Stimulated activated CD4-positive, alpha-beta T cell treated with anti-CD3 and anti-CD28 coated beads, Interleukin-15, amount 100 ng/mL, for 24 hours (primary cell): ENCODE measurements around the gene LIN9.

Experiments used
- DNase-seq: peaks from one replicate; pipeline ENCODE4 v3.0.0-alpha.2; 2020

LIN9 gene

DNA sequence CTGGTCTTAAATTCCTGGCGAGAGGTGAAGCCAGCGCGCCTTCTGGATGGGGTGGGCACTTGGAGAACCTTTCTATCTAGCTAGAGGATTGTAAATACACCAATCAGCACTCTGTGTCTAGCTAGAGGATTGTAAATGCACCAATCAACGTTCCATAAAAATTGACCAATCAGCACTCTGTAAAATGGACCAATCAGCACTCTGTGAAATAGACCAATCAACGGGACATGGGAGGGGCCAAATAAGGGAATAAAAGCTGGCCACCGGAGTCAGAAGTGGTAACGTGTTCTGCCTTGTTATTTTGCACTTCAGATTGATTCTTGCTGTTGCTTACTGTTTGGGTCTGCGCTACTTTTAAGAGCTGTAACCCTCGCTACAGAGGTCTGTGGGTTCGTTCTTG lies 12.0 kb upstream of the LIN9 start:
- no peak for DNase-seq

DNA sequence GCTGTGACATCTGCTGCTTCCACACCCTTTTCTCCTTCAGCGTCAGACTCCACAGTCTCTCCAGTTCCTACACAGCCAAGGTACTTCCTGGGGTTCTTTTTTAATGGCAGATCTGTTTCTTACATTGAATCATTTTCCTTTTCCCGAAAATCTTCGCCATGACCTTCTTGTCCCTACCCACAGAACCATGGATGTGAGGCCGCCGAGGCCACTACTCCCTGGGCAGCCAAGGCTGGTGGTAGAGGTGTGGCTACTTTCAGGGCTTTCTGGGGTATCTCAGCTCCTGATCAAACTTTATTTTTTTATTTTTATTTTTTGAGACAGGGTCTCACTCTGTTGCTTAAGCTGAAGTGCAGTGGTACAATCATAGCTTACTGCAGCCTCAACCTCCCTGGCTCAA lies 9.5 kb upstream of the LIN9 start:
- DNase-seq, result no peak

DNA sequence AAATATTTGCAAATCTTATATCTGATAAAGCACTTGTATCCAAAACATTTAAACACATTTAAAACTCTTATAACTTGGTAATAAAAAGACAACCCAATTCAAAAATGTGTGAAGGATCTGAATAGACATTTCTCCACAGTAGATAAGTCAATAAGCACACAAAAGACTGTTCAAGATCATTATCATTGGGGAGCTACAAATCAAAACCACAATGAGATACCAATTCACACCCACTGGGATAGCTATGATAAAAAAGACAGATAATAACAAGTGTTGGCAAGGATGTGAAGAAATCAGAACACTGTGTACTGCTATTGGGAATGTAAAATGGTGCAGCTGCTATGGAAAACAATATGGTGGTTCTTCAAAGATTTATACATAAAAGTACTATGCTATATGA lies 5.1 kb upstream of the LIN9 start:
- DNase-seq, result no peak

DNA sequence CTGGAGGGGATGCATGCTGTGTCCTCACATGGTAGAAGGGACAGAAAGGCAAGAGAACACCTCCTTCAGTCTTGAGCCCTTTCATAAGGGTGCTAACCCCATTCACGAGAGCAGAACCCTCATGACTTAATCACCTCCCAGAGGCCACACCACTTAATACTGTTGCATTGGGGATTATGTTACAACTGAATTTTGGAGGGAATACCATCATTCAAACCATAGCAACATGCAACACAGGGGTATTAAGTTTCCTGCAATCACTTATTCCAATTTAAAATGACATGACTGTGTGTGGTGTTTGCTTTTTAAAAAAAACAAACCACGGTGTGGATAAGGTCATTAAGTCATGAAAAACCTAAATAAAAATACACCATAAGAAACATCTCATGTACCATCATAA lies 3.1 kb upstream of the LIN9 start:
- DNase-seq, result no peak

DNA sequence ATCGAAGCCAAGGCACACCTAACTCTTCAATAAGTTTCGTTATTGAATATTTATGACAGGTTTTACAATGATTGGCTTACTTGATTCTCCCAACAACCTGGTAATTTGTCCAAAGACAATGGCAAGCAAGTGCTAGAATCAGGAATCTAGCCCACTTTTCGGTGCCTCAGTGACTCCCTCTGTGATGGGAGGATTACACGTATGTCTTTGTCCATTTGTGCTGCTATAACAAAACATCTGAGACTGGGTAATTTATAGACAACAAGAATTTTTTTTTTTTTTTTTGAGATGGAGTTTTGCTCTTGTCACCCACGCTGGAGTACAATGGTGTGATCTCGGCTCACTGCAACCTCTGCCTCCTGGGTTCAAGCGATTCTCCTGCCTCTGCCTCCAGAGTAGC lies 2.4 kb upstream of the LIN9 start:
- no peak for DNase-seq

DNA sequence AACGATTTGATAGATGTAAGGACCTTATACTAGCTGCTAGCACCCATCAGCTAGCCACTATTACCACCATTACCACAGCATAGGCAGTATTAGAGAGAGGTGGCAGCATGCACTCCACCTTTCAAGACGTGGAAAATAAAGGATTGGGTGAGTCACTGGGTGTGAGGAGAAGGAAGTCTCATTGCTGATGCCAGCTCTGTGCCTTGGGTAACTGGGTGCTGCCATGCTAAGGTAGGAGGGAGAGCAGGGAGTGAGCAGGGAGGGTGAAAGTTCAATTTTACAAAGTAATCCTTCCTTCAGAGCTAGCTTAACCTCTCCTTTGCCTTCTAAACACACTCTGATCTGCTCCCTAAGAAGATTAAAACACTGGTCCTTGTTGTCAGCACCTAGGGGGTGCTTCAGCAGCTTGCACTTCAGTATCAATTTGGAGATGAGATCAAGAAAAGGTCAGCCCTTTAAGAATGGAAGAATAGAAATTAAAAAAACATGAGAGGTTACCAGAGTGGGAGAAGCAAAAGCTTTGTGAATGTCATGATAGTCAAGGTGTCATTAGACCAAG lies 1.8 kb upstream of the LIN9 start:
- no peak for DNase-seq

DNA sequence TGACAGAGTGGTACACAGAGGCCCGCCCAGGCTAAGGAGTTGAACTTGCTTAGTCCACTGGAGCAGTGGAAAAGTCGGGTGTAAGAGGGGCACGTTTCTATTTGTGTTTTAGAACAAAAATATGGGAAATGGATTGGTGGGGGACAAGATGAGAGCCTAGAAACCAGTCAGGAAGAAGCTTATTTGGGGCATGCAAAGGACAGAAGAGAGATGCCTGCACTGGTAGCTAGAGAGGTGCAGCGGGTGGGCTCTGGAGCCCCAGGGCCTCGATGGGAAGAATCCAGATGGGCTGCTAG lies 1.2 kb upstream of the LIN9 start:
- DNase-seq, result no peak

DNA sequence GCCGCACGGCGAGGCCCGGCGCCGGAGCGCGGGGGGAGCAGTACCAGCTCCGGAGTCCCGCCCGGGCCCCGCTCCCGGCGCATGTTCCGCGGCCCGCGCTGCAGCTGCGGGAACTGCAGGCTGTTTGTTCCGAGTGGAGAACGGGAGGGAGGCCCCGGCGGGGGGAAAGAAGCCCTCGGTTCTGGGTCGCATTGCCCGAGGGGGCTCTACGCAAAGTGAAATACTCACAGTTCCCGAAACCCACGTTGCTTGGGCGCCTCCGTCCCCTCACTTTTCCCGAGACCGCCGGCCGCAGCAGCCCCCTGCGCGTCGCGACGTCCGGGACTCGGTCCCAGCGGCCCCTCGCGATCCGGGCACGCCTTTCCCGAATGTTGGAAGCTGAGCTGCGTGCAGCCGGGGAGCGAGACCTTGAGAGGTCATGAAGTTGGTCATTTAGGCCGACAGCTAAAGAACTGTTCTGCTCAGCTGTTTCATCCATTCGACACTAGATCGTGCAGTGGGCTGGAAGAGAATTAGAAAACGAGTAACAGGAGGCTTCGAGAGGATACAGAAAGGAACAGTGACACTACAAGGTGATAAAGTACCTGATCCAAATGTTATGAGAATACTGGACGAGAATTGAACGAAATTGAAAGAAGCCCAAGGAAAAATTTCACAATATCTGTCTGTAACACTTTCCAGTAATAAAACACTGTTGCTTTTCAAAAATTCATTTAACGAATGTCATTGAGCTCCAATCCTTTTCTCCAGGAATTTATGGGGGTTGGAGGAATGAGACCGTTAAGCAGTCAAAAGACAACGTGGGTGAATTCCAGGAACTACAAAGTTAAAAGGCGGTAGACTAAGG lies 657 bp upstream of the LIN9 start:
- no peak for DNase-seq

DNA sequence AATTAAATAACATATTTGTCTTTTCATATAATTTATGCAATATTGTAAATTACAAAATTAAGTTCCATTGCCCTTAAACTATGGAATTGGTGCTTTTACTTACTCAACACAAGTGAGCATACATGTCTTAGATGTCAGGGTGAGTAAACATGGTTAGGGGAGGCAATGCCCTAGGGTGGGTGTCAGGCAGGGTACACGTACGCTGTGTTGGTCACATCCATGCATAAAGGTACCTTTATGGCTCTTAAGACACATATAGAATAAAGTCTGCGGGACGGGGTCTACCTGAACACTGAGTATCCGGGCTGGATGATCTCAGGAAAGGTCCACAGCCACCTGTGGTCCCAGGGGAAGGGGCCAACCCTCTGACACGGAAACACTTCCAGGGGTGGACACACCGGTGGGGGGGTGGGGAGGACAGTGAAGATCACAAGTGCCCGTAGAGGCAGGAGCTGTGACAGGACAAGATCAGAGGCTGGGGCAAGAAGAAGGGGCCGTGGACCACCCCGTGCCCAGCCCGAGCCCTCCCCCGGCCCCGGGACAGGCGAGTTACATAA lies 720 bp downstream of the LIN9 start:
- peak; percentile 45 for DNase-seq

DNA sequence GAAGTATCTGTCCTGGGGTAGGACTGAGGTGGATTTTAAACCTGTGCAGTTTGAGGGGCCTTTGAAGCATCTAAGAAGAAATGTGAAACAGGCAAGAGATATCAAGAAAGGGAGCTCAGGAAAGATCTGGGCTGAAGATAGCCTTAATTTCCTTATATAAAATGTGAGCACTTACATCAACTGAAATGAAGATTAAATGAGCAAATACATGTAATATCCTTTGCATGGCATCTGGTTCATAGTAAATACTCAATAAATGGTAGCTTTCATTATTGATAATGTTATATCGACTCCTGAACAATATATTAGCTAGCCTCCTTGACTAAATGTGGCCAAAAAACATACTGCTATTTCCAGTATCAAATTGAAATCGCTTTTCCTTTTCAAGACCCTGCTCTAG lies 2.5 kb downstream of the LIN9 start:
- DNase-seq, result no peak

DNA sequence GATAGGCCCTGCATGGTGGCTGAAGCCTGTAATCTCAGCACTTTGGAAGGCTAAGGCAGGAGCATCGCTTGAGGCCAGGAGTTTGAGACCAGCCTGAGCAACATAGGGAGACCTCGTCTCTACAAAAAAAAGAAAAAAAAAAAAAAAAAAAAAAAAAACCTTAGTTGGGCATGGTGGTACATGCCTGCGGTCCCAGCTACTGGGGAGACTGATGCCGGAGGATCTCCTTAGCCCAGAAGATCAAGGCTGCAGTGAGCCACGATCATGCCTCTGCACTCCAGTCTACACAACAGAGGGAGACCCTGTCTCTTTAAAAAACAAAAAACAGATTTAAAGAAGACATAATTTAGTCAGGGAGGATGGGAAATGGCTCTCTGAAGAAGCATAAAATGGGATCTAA lies 3.8 kb downstream of the LIN9 start:
- no peak for DNase-seq

DNA sequence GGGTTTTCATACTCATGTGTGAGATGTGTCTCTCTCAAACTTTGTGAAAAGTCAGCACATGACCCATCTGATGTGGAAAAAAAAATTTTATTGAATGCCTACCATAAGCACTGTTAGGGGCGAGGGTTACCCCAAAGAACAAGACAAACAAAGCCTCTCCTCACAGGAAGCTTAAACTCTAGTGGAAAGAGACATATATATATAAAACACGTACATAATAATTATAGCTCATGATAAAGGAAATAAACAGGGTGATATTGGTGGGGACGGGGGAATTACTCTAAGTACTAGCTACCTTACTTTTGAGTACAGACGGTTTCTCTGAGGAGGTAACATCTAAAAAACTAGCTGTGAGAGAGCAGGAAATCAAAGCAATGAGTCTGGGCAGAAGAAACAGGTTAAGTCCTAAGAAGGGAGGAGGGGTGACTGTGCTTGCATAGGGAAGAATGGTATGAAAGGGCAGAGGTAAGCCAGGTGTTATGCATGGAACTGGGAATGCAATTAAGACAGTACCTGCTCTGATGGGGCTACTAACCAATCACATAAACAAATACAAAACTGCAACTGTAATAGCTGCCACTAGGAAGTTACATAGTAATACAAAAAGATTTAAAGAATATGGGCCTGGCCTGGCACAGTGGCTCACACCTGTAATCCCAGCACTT lies 4.5 kb downstream of the LIN9 start:
- DNase-seq, result no peak

DNA sequence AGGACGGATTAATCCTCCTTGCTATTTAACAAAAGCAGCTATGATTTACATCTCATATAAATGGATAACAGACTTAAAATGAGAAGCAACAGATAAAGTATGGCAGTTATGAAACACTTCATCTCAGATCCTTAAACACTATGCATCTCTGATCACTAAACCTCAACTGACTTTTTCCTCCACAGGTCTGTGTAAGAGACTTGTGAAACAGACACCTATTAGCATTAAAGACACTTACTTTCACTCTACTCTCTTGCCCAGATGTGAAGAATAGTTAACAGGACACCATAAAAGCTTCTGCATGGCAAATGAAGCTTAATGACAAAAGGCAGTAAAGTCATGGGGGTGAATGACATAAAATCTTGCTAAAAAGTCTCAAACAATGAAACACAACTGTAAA lies 6.2 kb downstream of the LIN9 start:
- DNase-seq, result no peak

DNA sequence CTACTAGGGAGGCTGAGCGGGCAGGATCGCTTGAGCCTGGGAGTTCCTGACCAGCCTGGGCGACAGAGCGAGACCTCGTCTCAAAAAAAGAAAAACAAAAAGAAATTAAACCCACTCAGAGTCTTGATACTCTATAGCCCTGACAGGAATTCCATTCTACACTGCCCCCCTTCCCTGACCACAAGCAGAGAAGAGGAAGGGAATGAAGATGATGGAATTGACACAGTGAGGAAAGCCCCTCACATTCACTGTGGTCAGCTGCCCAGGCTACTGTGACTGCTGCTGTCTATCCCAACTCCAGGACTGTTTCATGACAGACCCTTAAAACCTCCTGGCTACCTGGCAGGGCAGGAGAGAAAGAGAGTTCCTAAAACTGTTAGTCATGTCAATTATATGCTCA lies 12.1 kb downstream of the LIN9 start:
- no peak for DNase-seq

DNA sequence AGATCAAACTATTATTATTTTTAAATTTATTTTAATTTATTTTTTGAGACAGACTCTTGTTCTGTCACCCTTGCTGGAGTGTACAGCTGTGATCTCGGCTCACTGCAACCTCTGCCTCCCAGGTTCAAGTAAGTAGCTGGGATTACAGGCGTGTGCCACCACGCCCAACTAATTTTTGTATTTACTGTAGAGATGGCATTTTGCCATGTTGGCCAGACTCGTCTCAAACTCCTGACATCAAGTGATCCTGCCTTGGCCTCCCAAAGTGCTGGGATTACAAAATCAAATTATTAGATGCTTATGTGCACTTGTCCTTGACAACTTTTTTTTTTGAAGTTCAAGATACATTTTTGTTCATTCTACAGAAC lies 15.4 kb downstream of the LIN9 start:
- DNase-seq, result no peak

DNA sequence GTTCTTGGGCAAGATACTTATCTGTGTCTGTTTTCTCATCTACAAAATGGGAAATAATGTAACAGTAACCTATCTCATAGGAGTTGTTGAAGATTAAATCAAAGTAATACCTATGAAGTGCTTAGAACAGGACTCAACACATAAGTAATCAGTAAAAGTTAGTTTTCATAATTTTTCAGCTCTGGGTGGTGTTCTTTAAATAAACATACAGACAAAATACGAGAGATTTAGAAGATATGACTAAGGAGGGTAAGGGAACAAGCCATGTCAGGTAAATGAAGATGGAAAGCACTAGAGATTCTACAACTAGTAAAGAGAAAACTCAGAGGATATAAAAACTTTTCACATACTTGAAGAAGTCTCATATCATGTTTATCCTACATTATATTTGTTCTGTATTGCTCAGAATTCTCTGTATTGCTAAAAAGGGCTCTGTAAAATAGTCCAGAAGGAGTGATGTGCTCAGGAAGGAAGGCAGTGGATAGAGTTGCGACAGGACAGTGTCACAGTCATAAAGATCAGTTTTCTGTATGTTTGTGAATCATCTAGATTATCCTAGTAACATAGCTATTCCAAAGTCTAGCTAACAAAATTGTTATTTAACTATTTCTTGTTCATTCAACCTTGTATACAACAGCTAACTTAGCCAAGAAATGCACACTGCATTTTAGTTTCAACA lies 16.0 kb downstream of the LIN9 start:
- DNase-seq, result no peak

DNA sequence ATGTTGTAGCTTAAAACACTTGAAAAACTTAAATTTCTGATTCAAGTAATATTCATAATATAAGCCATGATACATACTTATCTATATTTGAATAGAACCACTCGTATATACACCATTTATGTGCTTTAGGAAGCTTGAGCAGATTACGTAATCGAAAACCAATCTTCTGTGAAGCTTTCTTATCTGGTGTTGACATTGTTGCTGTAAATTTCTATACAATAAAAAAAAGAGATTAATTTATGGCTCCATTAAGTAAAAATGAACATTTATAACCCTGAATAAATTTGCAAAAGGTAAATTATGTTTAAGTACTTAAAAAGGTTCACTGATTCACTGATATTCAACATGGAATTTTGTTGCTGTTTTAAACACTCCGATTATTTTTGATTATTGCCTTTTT lies 21.4 kb downstream of the LIN9 start:
- DNase-seq, result no peak

DNA sequence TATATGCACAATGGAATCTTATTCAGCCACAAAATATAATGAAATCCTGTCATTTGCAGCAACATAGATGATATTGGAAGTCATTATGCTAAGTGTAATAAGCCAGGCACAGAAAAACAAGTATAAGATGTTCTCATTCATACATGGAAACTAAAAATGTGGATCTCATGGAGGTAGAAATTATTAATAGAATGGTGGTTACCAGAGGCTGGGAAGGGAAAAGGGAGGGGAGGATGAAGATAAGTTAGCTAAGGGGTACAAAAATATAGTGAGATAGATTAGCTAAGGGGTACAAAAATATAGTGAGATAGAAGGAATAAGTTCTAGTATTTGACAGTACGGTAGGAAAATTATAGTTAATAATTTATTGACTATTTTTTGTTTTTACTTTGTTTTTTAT lies 27.9 kb downstream of the LIN9 start:
- DNase-seq, result no peak

DNA sequence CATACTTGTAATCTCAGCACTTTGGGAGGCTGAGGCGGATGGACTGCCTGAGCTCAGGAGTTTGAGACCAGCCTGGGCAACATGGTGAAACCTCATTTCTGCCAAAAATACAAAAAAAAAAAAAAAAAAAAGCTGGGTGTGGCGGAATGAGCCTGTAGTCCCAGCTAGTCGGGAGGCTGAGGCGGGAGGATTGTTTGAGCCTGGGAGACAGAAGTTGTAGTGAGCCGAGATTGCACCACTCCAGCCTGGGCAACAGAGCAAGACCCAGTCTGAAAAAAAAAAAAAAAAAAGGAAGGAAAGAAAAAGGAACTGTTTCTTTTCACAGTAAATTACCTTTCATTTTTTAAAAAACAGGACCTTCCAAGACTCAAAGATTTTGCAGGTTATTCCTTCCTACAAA lies 29.5 kb downstream of the LIN9 start:
- no peak for DNase-seq

DNA sequence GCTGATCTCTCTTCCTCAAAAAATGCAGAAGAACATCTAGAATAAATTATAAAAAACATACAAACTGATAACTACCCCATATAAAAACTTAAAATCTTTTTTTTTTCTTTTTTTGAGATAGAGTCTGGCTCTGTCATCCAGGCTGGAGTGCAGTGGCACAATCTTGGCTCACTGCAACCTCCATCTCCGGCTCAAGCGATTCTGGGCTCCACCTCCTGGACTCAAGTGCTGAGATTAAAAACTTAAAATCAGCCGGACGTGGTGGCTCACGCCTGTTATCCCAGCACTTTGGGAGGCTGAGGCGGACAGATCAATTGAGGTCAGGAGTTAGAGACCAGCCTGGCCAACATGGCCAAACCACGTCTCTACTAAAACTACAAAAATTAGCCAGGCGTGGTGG lies 31.1 kb downstream of the LIN9 start:
- DNase-seq, result no peak

DNA sequence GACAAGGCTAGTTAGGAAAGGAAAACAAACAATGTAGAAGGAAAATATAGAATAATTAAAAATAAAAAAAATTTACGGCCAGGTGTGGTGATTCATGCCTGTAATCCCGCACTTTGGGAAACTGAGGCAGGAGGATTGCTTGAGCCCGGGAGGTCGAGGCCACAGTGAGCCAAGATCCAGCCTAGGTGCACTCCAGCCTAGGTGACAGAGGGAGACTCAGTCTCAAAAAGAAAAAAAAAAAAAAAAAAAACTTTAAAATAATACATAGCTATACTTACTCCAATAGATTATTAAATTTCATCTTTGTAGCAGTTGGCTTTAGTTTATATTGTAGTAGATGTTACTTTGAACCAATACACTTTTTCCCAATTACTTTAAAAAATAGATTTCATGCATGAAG lies 32.0 kb downstream of the LIN9 start:
- DNase-seq, result no peak

DNA sequence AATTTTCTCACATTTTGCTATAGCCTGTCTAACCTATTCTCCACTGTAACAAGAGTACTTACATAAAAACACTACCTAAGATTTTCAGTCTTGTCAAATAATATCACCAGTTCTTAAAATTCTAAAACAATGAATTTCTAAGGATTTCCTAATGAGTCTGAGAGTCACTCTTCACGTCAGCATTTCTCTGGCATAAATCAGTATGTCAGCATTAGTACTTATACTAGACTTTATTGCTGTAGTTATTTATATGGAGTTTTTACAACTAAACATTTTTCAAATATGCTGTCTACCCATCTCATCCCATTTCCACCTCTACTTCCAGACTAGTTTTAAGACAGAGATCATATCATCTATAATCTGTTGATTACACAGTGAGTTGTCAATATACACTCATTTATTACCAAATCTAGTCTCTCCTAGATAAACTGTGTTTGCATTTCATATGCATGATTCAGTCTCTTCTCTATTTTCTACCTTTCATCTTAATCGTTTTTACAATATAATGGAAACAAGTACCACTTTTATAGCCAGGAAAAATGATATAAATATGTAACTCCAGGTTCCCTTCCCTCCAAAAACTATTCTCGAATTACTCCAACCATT lies 32.8 kb downstream of the LIN9 start:
- no peak for DNase-seq

DNA sequence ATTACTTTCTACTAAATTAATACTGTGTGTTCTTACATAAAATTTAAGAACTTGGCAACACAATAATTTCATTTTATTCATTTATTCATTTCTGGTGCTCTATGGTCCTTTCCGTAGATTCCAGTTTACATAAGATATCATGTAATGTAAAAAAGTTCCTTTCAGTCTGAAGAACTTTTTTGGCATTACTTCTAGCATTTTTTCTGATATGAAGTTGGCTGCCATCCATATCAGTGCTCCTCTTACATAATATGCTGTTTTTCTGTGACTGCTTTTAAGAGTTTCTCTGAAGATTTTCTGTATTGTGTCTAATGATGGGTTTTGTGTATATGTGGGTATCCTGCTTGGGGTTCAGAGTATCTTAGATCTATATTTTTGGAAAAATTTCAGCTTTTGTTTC lies 34.8 kb downstream of the LIN9 start:
- DNase-seq, result no peak
